ENCODE measurements around the gene AK4.

AK4 gene

GRCh38 chr1:65165269-65165993, 17.4 kb downstream of the AK4 start:
- Histone ChIP-seq H3K4me1 (ENCODE audit: control insufficient read depth in 2 of 2, insufficient read depth in 1 of 2, low read depth in 1 of 2, low read length in 2 of 2) (peaks cover 0 to 5% of the 10 kb centered on the region in 2 donors), H3K23ac (ENCODE audit: low read depth, low read length, poor library complexity) (no peak overlapping the region), H3K18ac (ENCODE audit: low read length) (no peak overlapping the region), H3K27me3 (ENCODE audit: control insufficient read depth in 3 of 3, insufficient read depth in 3 of 3, low read depth in 1 of 3, low read length in 3 of 3) (no peaks in the 10 kb centered on the region), H3K9me3 (replicated peaks in 1 of 2; ENCODE audit: control insufficient read depth in 2 of 2, insufficient read depth in 1 of 2, low read depth in 1 of 2, low read length in 2 of 2) (no peaks in the 10 kb centered on the region), H3K27ac (replicated peaks; ENCODE audit: low read length) (no peak overlapping the region), H3K14ac (ENCODE audit: low read length) (no peak overlapping the region), H2BK12ac (ENCODE audit: low read length) (no peak overlapping the region), H2AFZ (ENCODE audit: low read length) (no peak overlapping the region), H2BK5ac (ENCODE audit: low read length) (no peak overlapping the region), H3K4me3 (ENCODE audit: low read length in 2 of 2) (peak overlapping the region in 1 of 2 donors; percentile 18), H4K91ac (ENCODE audit: low read depth, low read length, poor library complexity) (no peak overlapping the region), H3K4ac (ENCODE audit: low read length) (no peak overlapping the region), H4K8ac (ENCODE audit: low read depth, low read length) (no peak overlapping the region), H2BK15ac (ENCODE audit: low read length) (no peak overlapping the region), H3K4me2 (ENCODE audit: insufficient read depth, low read length, poor library complexity, severe bottlenecking) (no peak overlapping the region), H3K36me3 (replicated peaks in 1 of 2; ENCODE audit: control insufficient read depth in 2 of 2, insufficient read depth in 2 of 2, low read length in 2 of 2) (no peaks in the 10 kb centered on the region), H2BK120ac (ENCODE audit: low read depth, low read length) (no peak overlapping the region), H3K79me1 (ENCODE audit: low read depth, low read length) (no peaks in the 10 kb centered on the region), H2AK5ac (ENCODE audit: low read depth, low read length) (no peak overlapping the region), H3K9ac (ENCODE audit: low read depth, low read length, poor library complexity) (no peak overlapping the region)
- no peak for DNase-seq (ENCODE audit: low spot score)
- WGBS, 2 donors (ENCODE audit: extremely low coverage in 2 of 2, insufficient read length in 2 of 2, insufficient replicate concordance in 1 of 2): no CpG with 5 or more reads among the region's 5 CpGs

DNA sequence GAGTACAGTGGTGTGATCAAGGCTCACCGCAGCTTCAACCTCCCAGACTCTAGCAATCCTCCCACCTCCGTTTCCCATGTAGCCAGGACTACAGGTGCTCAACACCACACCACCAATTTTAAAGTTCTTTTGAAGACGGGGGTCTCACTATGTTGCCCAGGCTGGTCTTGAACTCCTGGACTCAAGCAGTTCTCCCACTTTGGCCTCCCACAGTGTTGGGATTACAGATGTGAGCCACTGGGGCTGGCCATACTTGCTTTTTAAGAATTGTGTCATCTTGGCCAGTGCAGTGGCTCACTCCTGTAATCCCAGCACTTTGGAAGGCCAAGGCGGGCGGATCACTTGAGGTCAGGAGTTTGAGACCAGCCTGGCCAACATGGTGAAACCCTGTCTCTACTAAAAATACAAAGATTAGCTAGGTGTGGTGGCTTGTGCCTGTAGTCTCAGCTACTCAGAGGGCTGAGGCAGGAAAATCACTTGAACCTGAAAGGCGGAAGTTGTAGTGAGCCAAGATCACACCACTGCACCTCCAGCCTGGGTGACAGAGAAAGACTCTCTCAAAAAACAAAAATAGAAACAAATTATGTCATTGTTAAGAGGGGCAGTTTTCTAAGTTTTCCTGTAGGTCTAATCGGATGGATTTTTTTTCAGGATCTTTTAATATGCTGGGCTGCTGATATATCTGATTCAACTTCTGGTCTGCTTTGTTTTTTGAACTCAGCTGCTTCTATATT, 18.7 kb downstream of the AK4 start:
- H3K4me2 ChIP-seq (ENCODE audit: insufficient read depth, low read length, poor library complexity, severe bottlenecking): no peak overlapping the region
- H2AFZ ChIP-seq (ENCODE audit: low read length): no peak overlapping the region
- no peak overlapping the region for H3K9ac ChIP-seq (ENCODE audit: low read depth, low read length, poor library complexity)
- no peak for DNase-seq (ENCODE audit: low spot score)
- no peak overlapping the region for H2BK5ac ChIP-seq (ENCODE audit: low read length)
- H3K18ac ChIP-seq (ENCODE audit: low read length): no peak overlapping the region
- no peak overlapping the region for H3K4ac ChIP-seq (ENCODE audit: low read length)
- no CpG with 5 or more reads among the region's 7 CpGs for WGBS, 2 donors (ENCODE audit: extremely low coverage in 2 of 2, insufficient read length in 2 of 2, insufficient replicate concordance in 1 of 2)
- no peaks in the 10 kb centered on the region for H3K27me3 ChIP-seq (ENCODE audit: control insufficient read depth in 3 of 3, insufficient read depth in 3 of 3, low read depth in 1 of 3, low read length in 3 of 3)
- H3K14ac ChIP-seq (ENCODE audit: low read length): no peak overlapping the region
- H2BK12ac ChIP-seq (ENCODE audit: low read length): no peak overlapping the region
- no peaks in the 10 kb centered on the region for H3K36me3 ChIP-seq (replicated peaks in 1 of 2; ENCODE audit: control insufficient read depth in 2 of 2, insufficient read depth in 2 of 2, low read length in 2 of 2)
- H2BK120ac ChIP-seq (ENCODE audit: low read depth, low read length): no peak overlapping the region
- H3K27ac ChIP-seq (replicated peaks; ENCODE audit: low read length): no peak overlapping the region
- H3K4me3 ChIP-seq (ENCODE audit: low read length in 2 of 2): no peak overlapping the region
- H3K79me1 ChIP-seq (ENCODE audit: low read depth, low read length): no peaks in the 10 kb centered on the region
- peaks cover 0 to 5% of the 10 kb centered on the region in 2 donors for H3K4me1 ChIP-seq (ENCODE audit: control insufficient read depth in 2 of 2, insufficient read depth in 1 of 2, low read depth in 1 of 2, low read length in 2 of 2)
- H2AK5ac ChIP-seq (ENCODE audit: low read depth, low read length): no peak overlapping the region
- no peaks in the 10 kb centered on the region for H3K9me3 ChIP-seq (replicated peaks in 1 of 2; ENCODE audit: control insufficient read depth in 2 of 2, insufficient read depth in 1 of 2, low read depth in 1 of 2, low read length in 2 of 2)
- H4K91ac ChIP-seq (ENCODE audit: low read depth, low read length, poor library complexity): no peak overlapping the region
- no peak overlapping the region for H2BK15ac ChIP-seq (ENCODE audit: low read length)
- no peak overlapping the region for H3K23ac ChIP-seq (ENCODE audit: low read depth, low read length, poor library complexity)
- H4K8ac ChIP-seq (ENCODE audit: low read depth, low read length): no peak overlapping the region

DNA sequence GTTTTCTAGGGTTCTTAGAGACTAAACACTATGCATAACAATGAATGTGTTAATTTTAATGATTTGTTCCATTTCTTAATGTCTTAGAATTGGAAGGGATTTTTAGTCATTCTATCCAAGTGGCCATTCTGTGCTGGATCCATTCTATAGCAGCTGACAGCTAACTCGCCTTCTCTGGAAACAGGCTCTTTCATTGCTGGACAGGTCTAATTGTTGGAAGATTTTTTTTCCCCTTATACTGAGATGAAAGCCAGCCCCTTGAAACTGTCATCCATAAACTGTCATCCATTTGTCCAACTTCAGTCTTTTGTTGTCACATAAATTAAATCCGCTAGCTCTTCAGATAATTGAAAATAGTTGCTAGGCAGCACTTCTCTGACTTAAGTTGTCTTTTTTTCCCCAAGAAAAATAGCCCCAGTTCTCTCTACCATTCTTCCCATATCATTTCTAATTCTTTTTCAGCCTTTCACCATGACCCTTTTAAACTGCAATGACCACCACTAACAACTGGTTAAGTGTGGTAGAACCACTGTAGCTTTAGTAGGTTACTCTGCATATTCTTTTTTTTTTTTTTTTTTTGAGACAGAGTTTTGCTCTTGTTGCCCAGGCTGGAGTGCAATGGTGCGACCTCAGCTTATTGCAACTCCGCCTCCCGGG, 19.7 kb downstream of the AK4 start:
- no peak overlapping the region for H3K18ac ChIP-seq (ENCODE audit: low read length)
- H3K9me3 ChIP-seq (replicated peaks in 1 of 2; ENCODE audit: control insufficient read depth in 2 of 2, insufficient read depth in 1 of 2, low read depth in 1 of 2, low read length in 2 of 2): no peaks in the 10 kb centered on the region
- no peak overlapping the region for H2BK12ac ChIP-seq (ENCODE audit: low read length)
- no peak overlapping the region for H2BK5ac ChIP-seq (ENCODE audit: low read length)
- H3K36me3 ChIP-seq (replicated peaks in 1 of 2; ENCODE audit: control insufficient read depth in 2 of 2, insufficient read depth in 2 of 2, low read length in 2 of 2): no peaks in the 10 kb centered on the region
- no peak overlapping the region for H2AFZ ChIP-seq (ENCODE audit: low read length)
- no peaks in the 10 kb centered on the region for H3K27me3 ChIP-seq (ENCODE audit: control insufficient read depth in 3 of 3, insufficient read depth in 3 of 3, low read depth in 1 of 3, low read length in 3 of 3)
- no peak for DNase-seq (ENCODE audit: low spot score)
- no peak overlapping the region for H3K9ac ChIP-seq (ENCODE audit: low read depth, low read length, poor library complexity)
- H3K23ac ChIP-seq (ENCODE audit: low read depth, low read length, poor library complexity): no peak overlapping the region
- H3K27ac ChIP-seq (replicated peaks; ENCODE audit: low read length): no peak overlapping the region
- no peak overlapping the region for H2AK5ac ChIP-seq (ENCODE audit: low read depth, low read length)
- H2BK120ac ChIP-seq (ENCODE audit: low read depth, low read length): no peak overlapping the region
- peaks cover 0 to 5% of the 10 kb centered on the region in 2 donors for H3K4me1 ChIP-seq (ENCODE audit: control insufficient read depth in 2 of 2, insufficient read depth in 1 of 2, low read depth in 1 of 2, low read length in 2 of 2)
- WGBS, 2 donors (ENCODE audit: extremely low coverage in 2 of 2, insufficient read length in 2 of 2, insufficient replicate concordance in 1 of 2): no CpG with 5 or more reads among the region's 5 CpGs
- H3K14ac ChIP-seq (ENCODE audit: low read length): no peak overlapping the region
- no peak overlapping the region for H2BK15ac ChIP-seq (ENCODE audit: low read length)
- H3K4ac ChIP-seq (ENCODE audit: low read length): no peak overlapping the region
- H4K8ac ChIP-seq (ENCODE audit: low read depth, low read length): no peak overlapping the region
- H3K79me1 ChIP-seq (ENCODE audit: low read depth, low read length): no peaks in the 10 kb centered on the region
- H4K91ac ChIP-seq (ENCODE audit: low read depth, low read length, poor library complexity): no peak overlapping the region
- H3K4me2 ChIP-seq (ENCODE audit: insufficient read depth, low read length, poor library complexity, severe bottlenecking): no peak overlapping the region
- no peak overlapping the region for H3K4me3 ChIP-seq (ENCODE audit: low read length in 2 of 2)

DNA sequence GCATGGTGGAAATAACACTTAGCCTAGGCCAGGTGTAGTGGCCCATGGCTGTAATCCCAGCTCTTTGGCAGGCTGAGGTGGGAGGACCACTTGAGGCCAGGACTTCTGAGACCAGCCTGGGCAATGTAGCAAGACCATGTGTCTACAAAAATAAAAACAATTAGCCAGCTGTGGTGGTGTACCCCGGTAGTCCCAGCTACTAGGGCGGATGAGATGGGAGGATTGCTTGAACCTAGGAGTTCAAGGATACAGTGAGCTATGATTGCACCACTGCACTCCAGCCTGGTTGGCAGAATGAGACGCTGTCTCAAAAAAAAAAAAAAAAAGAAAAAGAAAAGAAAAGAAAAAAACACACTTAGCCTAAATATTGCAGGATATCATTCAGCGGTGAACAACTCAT, 20.9 kb downstream of the AK4 start:
- H3K9ac ChIP-seq (ENCODE audit: low read depth, low read length, poor library complexity): no peak overlapping the region
- no CpG with 5 or more reads among the region's 4 CpGs for WGBS, 2 donors (ENCODE audit: extremely low coverage in 2 of 2, insufficient read length in 2 of 2, insufficient replicate concordance in 1 of 2)
- H3K27me3 ChIP-seq (ENCODE audit: control insufficient read depth in 3 of 3, insufficient read depth in 3 of 3, low read depth in 1 of 3, low read length in 3 of 3): no peaks in the 10 kb centered on the region
- H3K27ac ChIP-seq (replicated peaks; ENCODE audit: low read length): no peak overlapping the region
- H2BK120ac ChIP-seq (ENCODE audit: low read depth, low read length): no peak overlapping the region
- no peak overlapping the region for H3K23ac ChIP-seq (ENCODE audit: low read depth, low read length, poor library complexity)
- H4K8ac ChIP-seq (ENCODE audit: low read depth, low read length): no peak overlapping the region
- H3K4me3 ChIP-seq (ENCODE audit: low read length in 2 of 2): no peak overlapping the region
- no peak overlapping the region for H2BK15ac ChIP-seq (ENCODE audit: low read length)
- no peak overlapping the region for H3K14ac ChIP-seq (ENCODE audit: low read length)
- no peak overlapping the region for H2BK12ac ChIP-seq (ENCODE audit: low read length)
- H2BK5ac ChIP-seq (ENCODE audit: low read length): no peak overlapping the region
- no peak overlapping the region for H2AFZ ChIP-seq (ENCODE audit: low read length)
- no peak overlapping the region for H2AK5ac ChIP-seq (ENCODE audit: low read depth, low read length)
- H3K36me3 ChIP-seq (replicated peaks in 1 of 2; ENCODE audit: control insufficient read depth in 2 of 2, insufficient read depth in 2 of 2, low read length in 2 of 2): no peaks in the 10 kb centered on the region
- H3K4ac ChIP-seq (ENCODE audit: low read length): no peak overlapping the region
- DNase-seq (ENCODE audit: low spot score): no peak
- no peak overlapping the region for H3K18ac ChIP-seq (ENCODE audit: low read length)
- peaks cover 0 to 5% of the 10 kb centered on the region in 2 donors for H3K4me1 ChIP-seq (ENCODE audit: control insufficient read depth in 2 of 2, insufficient read depth in 1 of 2, low read depth in 1 of 2, low read length in 2 of 2)
- H3K79me1 ChIP-seq (ENCODE audit: low read depth, low read length): no peaks in the 10 kb centered on the region
- H3K4me2 ChIP-seq (ENCODE audit: insufficient read depth, low read length, poor library complexity, severe bottlenecking): no peak overlapping the region
- H3K9me3 ChIP-seq (replicated peaks in 1 of 2; ENCODE audit: control insufficient read depth in 2 of 2, insufficient read depth in 1 of 2, low read depth in 1 of 2, low read length in 2 of 2): no peaks in the 10 kb centered on the region
- H4K91ac ChIP-seq (ENCODE audit: low read depth, low read length, poor library complexity): no peak overlapping the region
